ENCODE measurements around the gene OR51B5. TPM values are rescaled to one million over a fixed set of nuclear protein-coding genes. Genes with fewer than 3 reads are reported as not detected.

Gene OR51B5
- total and polyA plus RNA-seq, 2 of the 13 experiments (the other 11 are each of a cell fraction or from before 2014, with no cell fraction given): 0.16 to 0.18 TPM

- peaks cover 0 to 4% of the 10 kb centered on the region in 2 experiments; a peak in 1 of 5 replicates for H3K27me3 ChIP-seq (ENCODE audit: control insufficient read depth in 1 of 2, insufficient read depth in 2 of 2, low read length in 2 of 2)
- no peak overlapping the region for H2AFZ ChIP-seq (ENCODE audit: low read length)
- H3K4me1 ChIP-seq (ENCODE audit: insufficient read depth, low read length): no peaks in the 10 kb centered on the region
- DNase-seq (ENCODE audit: low spot score) (no peak), ATAC-seq (no peak), FAIRE-seq (no peak)
- no peaks in the 10 kb centered on the region for H3K36me3 ChIP-seq (replicated peaks in 1 of 2; ENCODE audit: control insufficient read depth in 1 of 2, insufficient read depth in 2 of 2, low read length in 2 of 2)
- POLR2A ChIA-PET: no interaction called here
- H3K9me3 ChIP-seq (ENCODE audit: low read length): no peaks in the 10 kb centered on the region
- no peak overlapping the region for H3K4me2 ChIP-seq (ENCODE audit: low read depth, low read length)
- CTCF ChIA-PET (ENCODE audit: low intra/inter-chr PET ratio, low total read pairs): no interaction called here
- intact Hi-C loops (cut with micrococcal nuclease; ENCODE audit: unreplicated experiment): no loop called here
- 26% methylated on average over 1 of the region's 1 CpG for WGBS (ENCODE audit: low lambda C conversion rate)
- H4K20me1 ChIP-seq (ENCODE audit: insufficient read depth, low read length): no peaks in the 10 kb centered on the region
- H3K4me3 ChIP-seq (replicated peaks in 1 of 3; ENCODE audit: insufficient read depth in 1 of 3, low read depth in 2 of 3, low read length in 3 of 3): no peak overlapping the region
- no peak overlapping the region for H3K9ac ChIP-seq (ENCODE audit: insufficient read depth, low read depth, low read length)
- H3K79me2 ChIP-seq (ENCODE audit: insufficient read depth, low read length): no peaks in the 10 kb centered on the region
- in situ Hi-C loops (cut with HindIII; ENCODE audit: extremely low pct_ligation_motif_present, low pct_unique_long_range_greater_than_20kb): no loop called here
- no peak overlapping the region for H3K27ac ChIP-seq (ENCODE audit: extremely low read length, insufficient read depth, low read length)
- no TSS peak for BruUV-seq (replicated peaks)
- TF ChIP-seq ZFY (CRISPR knock-in tag; IDR thresholded peaks at IDR 0.05) (no peak), ZNF276 (CRISPR knock-in tag; IDR thresholded peaks at IDR 0.05; ENCODE audit: low read depth) (no peak), ZNF776 (CRISPR knock-in tag; IDR thresholded peaks at IDR 0.05) (no peak), ZNF335 (CRISPR knock-in tag; IDR thresholded peaks at IDR 0.05) (no peak), NR2C2 (CRISPR knock-in tag; IDR thresholded peaks at IDR 0.05; ENCODE audit: borderline replicate concordance) (no peak), TFAP4 (IDR thresholded peaks at IDR 0.05; ENCODE audit: borderline replicate concordance, low read depth) (no peak), NBN (conservative IDR thresholded peaks at IDR 0.05) (no peak), HES4 (CRISPR knock-in tag; IDR thresholded peaks at IDR 0.05; ENCODE audit: borderline replicate concordance) (no peak), SIX4 (CRISPR knock-in tag; IDR thresholded peaks at IDR 0.05) (no peak), ZNF234 (CRISPR knock-in tag; conservative IDR thresholded peaks at IDR 0.05) (no peak)
- TF ChIP-seq, protein P1, sequence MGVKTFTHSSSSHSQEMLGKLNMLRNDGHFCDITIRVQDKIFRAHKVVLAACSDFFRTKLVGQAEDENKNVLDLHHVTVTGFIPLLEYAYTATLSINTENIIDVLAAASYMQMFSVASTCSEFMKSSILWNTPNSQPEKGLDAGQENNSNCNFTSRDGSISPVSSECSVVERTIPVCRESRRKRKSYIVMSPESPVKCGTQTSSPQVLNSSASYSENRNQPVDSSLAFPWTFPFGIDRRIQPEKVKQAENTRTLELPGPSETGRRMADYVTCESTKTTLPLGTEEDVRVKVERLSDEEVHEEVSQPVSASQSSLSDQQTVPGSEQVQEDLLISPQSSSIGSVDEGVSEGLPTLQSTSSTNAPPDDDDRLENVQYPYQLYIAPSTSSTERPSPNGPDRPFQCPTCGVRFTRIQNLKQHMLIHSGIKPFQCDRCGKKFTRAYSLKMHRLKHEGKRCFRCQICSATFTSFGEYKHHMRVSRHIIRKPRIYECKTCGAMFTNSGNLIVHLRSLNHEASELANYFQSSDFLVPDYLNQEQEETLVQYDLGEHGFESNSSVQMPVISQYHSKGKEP (CRISPR knock-in tag; IDR thresholded peaks at IDR 0.05): no peak
- TF ChIP-seq, protein P2, sequence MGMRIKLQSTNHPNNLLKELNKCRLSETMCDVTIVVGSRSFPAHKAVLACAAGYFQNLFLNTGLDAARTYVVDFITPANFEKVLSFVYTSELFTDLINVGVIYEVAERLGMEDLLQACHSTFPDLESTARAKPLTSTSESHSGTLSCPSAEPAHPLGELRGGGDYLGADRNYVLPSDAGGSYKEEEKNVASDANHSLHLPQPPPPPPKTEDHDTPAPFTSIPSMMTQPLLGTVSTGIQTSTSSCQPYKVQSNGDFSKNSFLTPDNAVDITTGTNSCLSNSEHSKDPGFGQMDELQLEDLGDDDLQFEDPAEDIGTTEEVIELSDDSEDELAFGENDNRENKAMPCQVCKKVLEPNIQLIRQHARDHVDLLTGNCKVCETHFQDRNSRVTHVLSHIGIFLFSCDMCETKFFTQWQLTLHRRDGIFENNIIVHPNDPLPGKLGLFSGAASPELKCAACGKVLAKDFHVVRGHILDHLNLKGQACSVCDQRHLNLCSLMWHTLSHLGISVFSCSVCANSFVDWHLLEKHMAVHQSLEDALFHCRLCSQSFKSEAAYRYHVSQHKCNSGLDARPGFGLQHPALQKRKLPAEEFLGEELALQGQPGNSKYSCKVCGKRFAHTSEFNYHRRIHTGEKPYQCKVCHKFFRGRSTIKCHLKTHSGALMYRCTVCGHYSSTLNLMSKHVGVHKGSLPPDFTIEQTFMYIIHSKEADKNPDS (CRISPR knock-in tag; IDR thresholded peaks at IDR 0.05): no peak
- TF ChIP-seq, protein P3, sequence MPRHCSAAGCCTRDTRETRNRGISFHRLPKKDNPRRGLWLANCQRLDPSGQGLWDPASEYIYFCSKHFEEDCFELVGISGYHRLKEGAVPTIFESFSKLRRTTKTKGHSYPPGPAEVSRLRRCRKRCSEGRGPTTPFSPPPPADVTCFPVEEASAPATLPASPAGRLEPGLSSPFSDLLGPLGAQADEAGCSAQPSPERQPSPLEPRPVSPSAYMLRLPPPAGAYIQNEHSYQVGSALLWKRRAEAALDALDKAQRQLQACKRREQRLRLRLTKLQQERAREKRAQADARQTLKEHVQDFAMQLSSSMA (CRISPR knock-in tag; IDR thresholded peaks at IDR 0.05): no peak
Measured at GRCh38 chr11:5304046-5304445, 39.3 kb downstream of the OR51B5 start.

All from HepG2 (cell line).